ENCODE measurements around the gene TEAD1. TPM values are rescaled to one million over a fixed set of nuclear protein-coding genes. Genes with fewer than 3 reads are reported as not detected.
"Not testable (repeated sequence)": the region's sequence is repeated elsewhere in the genome, so short reads cannot be mapped to it uniquely, and the experiment has no call there.

TEAD1 gene
- total RNA-seq, 6 experiments from 2014 or later = 218 to 252 (median 227) TPM

- peak; percentile 39 for DNase-seq
- H3K9me3 Mint-ChIP-seq = no peaks in the 10 kb centered on the region
- peaks cover 85% of the 10 kb centered on the region for H3K4me1 Mint-ChIP-seq (ENCODE audit: low read depth)
- TF ChIP-seq CTCF (IDR thresholded peaks at IDR 0.05) = peak; percentile 76
- H3K27ac Mint-ChIP-seq = peak overlapping the region; percentile 72
- H3K4me3 Mint-ChIP-seq = no peak overlapping the region
- peaks cover 7% of the 10 kb centered on the region for H3K27me3 Mint-ChIP-seq (ENCODE audit: insufficient read depth)
- H3K36me3 Mint-ChIP-seq (ENCODE audit: low read depth) = peaks cover 55% of the 10 kb centered on the region
These were observed 194.3 kb downstream of the TEAD1 start for GRCh38 chr11:12868315-12869073.

- Mint-ChIP-seq H3K27ac (peak overlapping the region; percentile 93), H3K36me3 (ENCODE audit: low read depth) (peaks cover 48% of the 10 kb centered on the region), H3K9me3 (no peaks in the 10 kb centered on the region), H3K27me3 (ENCODE audit: insufficient read depth) (peaks cover 7% of the 10 kb centered on the region), H3K4me3 (peak overlapping the region; percentile 67), H3K4me1 (ENCODE audit: low read depth) (peaks cover 80% of the 10 kb centered on the region)
- DNase-seq = peak; percentile 30
- TF ChIP-seq CTCF (IDR thresholded peaks at IDR 0.05) = no peak
These were observed 197.0 kb downstream of the TEAD1 start for GRCh38 chr11:12871241-12871640.

- peak overlapping the region; percentile 67 for H3K4me3 Mint-ChIP-seq
- H3K36me3 Mint-ChIP-seq (ENCODE audit: low read depth) = peaks cover 48% of the 10 kb centered on the region
- peaks cover 82% of the 10 kb centered on the region for H3K4me1 Mint-ChIP-seq (ENCODE audit: low read depth)
- peak; percentile 44 for DNase-seq
- H3K9me3 Mint-ChIP-seq = no peaks in the 10 kb centered on the region
- no peak for TF ChIP-seq CTCF (IDR thresholded peaks at IDR 0.05)
- peaks cover 10% of the 10 kb centered on the region for H3K27me3 Mint-ChIP-seq (ENCODE audit: insufficient read depth)
- peak overlapping the region; percentile 93 for H3K27ac Mint-ChIP-seq
These were observed 197.6 kb downstream of the TEAD1 start for GRCh38 chr11:12871788-12872321.

GRCh38 chr11:12876340-12876739 lies 202.1 kb downstream of the TEAD1 start:
- H3K4me3 Mint-ChIP-seq = no peak overlapping the region
- no peak for DNase-seq
- no peak for TF ChIP-seq CTCF (IDR thresholded peaks at IDR 0.05)
- no peak overlapping the region; the same call in 1 of the 2 replicates for H3K27ac Mint-ChIP-seq
- peaks cover 11% of the 10 kb centered on the region for H3K27me3 Mint-ChIP-seq (ENCODE audit: insufficient read depth)
- H3K4me1 Mint-ChIP-seq (ENCODE audit: low read depth) = peaks cover 41% of the 10 kb centered on the region
- no peaks in the 10 kb centered on the region for H3K9me3 Mint-ChIP-seq
- H3K36me3 Mint-ChIP-seq (ENCODE audit: low read depth) = peaks cover 51% of the 10 kb centered on the region

- peak overlapping the region; percentile 28; the same call in 1 of the 2 replicates for H3K27ac Mint-ChIP-seq
- H3K9me3 Mint-ChIP-seq = no peaks in the 10 kb centered on the region
- H3K4me3 Mint-ChIP-seq = no peak overlapping the region
- H3K4me1 Mint-ChIP-seq (ENCODE audit: low read depth) = peaks cover 34% of the 10 kb centered on the region
- peaks cover 11% of the 10 kb centered on the region for H3K27me3 Mint-ChIP-seq (ENCODE audit: insufficient read depth)
- H3K36me3 Mint-ChIP-seq (ENCODE audit: low read depth) = peaks cover 44% of the 10 kb centered on the region
- no peak for TF ChIP-seq CTCF (IDR thresholded peaks at IDR 0.05)
- no peak for DNase-seq
These were observed 202.8 kb downstream of the TEAD1 start for GRCh38 chr11:12876988-12877387.

- DNase-seq, H3K4me3 Mint-ChIP-seq, H3K9me3 Mint-ChIP-seq: not testable (repeated sequence)
- peak overlapping the region; percentile 12; the same call in 1 of the 2 replicates for H3K27ac Mint-ChIP-seq
- peaks cover 11% of the 10 kb centered on the region for H3K27me3 Mint-ChIP-seq (ENCODE audit: insufficient read depth)
- peaks cover 39% of the 10 kb centered on the region for H3K36me3 Mint-ChIP-seq (ENCODE audit: low read depth)
- H3K4me1 Mint-ChIP-seq (ENCODE audit: low read depth) = peaks cover 29% of the 10 kb centered on the region
These were observed 203.3 kb downstream of the TEAD1 start for GRCh38 chr11:12877508-12877907.

Measured in HFFc6 (cell line).